ENCODE results near the gene POTEG.
"Not testable (repeated sequence)": the region's sequence is repeated elsewhere in the genome, so short reads cannot be mapped to it uniquely, and the experiment has no call there.

The POTEG gene

GRCh38 chr14:19372813-19373500 is 61.2 kb downstream of the POTEG start:
- DNase-seq = not testable (repeated sequence)

- DNase-seq = not testable (repeated sequence)
Observed at GRCh38 chr14:19371767-19372166, 62.4 kb downstream of the POTEG start.

- not testable (repeated sequence) for DNase-seq
Observed at GRCh38 chr14:19362803-19363202, 71.3 kb downstream of the POTEG start.

- DNase-seq = not testable (repeated sequence)
Observed at GRCh38 chr14:19362323-19362722, 71.8 kb downstream of the POTEG start.

GRCh38 chr14:19361636-19362253 is 72.4 kb downstream of the POTEG start:
- DNase-seq = not testable (repeated sequence)

- DNase-seq = not testable (repeated sequence)
Observed at GRCh38 chr14:19360937-19361635, 73.1 kb downstream of the POTEG start.

All from NCI-H1105 (cell line).